GM19043 (cell line): ENCODE results near the gene PUSL1.
A peak's percentile ranks its signal among the peaks of the same experiment; 100 is the strongest.

Experiments
- ATAC-seq: cut with Tn5 transposase; IDR thresholded peaks from one replicate; pipeline ENCODE4 v1.9.1; 2021; ENCODE audit warnings: low read depth; ENCODE audit not compliant: unreplicated experiment

Gene PUSL1, protein sequence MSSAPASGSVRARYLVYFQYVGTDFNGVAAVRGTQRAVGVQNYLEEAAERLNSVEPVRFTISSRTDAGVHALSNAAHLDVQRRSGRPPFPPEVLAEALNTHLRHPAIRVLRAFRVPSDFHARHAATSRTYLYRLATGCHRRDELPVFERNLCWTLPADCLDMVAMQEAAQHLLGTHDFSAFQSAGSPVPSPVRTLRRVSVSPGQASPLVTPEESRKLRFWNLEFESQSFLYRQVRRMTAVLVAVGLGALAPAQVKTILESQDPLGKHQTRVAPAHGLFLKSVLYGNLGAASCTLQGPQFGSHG

DNA sequence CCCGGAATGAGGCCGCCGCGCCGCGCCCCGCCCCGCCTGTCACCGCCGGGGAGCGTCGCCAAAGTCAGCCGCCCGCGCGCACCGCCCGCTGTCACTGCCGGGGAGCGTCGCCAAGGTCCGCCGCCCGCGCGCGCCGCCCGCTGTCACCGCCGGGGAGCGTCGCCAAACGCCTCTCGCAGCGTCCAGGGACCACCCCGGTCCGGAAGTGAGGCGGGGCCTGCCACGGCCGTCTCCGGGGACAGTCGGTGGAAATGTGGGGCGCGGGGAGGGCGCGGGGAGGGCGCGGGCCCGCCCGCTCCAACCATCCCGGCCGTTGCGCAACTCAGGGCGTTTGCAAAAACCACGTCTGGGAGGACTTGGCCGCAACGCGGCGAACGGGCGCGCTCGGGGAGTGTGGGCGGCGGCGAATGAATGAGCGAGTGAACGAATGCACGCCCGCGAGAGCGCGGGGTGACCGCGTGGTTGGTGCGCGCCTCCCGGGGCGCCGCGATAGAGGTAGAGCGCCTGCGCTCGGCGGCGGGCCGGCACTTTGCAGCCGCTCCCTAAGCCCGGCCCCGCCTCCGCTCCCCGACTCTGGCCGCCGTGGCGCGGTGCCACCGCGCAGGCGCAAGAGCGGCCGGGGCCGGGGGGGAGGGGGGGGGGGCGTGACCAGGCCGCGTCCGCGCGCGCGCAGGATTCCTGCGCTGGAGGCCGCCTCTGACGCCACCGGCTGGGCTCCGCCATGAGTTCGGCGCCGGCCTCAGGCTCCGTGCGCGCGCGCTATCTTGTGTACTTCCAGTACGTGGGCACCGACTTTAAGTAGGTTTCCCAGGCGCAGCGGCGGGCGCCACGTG lies at the start of gene PUSL1, which contains the start of gene ACAP3:
TSS of gene PUSL1 (plus strand) at position 675 of the 833 bp plus-strand sequence. CDS start at position 722, 47 bp downstream.
TSS of gene ACAP3 (minus strand) at position 8 of the 833 bp plus-strand sequence. CDS start 115 bp downstream, outside the sequence.
- peak; percentile 54 for ATAC-seq

DNA sequence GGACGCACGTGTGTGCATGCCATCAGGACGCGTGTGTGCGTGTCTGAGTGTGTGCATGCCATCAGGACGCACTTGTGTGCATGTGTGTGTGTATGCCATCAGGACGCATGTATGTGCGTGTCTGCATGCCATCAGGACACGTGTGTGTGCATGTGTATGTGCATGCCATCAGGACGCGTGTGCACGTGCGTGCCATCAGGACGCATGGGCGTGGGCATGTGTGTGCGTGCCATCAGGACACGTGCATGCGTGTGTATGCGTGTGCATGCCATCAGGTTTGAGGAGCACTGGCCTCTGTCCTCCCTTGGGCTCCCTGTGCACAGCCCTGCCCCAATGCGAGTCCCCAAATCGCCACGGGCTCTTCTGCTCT lies 49.3 kb upstream of the PUSL1 start:
- ATAC-seq: no peak

DNA sequence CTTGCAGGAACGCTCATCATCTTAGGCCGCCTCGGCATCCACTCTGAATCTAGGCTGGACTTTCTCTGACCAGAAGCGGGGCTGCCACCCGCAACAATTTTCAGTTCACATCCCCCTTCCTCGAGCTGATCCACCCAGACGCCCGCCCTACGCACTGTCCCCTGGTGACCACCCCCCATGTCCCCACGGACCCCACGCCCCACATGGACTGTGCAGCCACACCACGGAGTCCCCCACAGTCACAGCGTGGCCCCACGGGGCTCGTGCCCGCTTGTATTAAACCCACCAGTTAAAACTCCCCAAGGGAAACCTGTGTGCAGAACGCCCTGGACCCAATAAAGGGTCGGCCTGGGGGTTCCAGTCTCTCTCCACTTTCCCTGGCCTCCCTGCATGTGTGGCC lies 48.9 kb upstream of the PUSL1 start:
- no peak for ATAC-seq

DNA sequence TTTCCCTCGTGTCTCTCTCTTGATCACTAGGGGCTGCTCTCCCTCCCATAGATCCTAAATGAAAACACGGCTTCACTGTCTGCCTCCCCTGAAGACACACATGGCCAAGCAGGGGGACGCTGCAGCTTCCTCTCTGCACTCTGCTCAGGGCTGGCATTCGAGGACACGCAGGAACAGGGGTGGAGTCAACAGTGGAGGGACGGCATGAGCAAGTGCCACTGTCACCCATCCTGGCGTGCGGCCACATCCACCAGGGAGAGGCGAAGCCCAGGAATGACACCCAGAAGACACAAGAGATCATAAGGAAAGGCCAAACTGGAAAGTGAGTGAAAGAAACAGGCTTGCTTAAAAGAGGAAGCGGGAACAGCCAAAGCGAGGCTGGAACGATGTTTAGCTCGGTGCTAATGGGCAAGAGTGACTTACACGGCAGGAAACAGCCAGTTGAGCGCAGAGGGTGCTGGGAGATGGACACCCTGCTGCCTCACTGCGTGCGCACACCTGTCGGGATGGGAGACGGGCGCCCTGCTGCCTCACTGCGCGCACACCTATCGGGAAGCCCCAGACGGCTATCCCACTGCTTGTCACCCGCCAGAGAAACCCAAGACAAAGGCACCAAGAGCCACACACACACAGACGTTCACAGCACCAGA lies 48.3 kb upstream of the PUSL1 start:
- no peak for ATAC-seq

DNA sequence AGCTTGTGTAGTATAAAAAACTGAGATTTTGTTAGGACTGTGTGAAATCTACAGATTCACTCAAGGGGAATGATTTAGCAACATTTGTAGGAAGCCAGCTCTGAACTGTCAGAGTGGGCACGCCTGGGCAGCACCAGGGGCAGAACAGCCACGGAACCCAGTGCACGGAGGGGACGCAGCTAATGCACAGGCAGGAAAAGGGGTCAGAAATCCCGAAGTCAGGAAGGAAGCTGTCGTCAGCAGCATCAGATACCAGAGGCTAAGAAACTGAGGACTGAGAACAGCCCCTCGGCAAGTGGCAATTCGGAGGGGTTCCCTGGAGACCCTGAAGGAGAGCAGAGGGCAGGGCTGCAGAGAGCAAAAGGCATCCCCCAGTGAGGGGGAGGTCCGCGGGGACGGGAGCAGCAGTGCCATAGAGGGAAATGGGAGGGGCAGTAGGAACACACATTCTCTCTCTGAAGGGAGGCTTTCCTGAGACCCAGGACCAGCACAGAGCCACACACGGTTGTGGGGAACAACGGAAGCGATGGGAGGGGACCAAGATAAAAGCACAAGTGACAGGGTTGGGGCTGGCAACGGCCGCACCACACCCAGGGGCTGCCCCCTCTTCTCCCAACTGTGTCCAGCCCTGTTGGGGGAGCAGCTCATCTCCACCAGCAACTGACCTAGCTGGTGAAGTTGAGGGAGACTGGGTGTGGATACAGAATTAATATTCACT lies 47.4 kb upstream of the PUSL1 start:
- ATAC-seq: no peak

DNA sequence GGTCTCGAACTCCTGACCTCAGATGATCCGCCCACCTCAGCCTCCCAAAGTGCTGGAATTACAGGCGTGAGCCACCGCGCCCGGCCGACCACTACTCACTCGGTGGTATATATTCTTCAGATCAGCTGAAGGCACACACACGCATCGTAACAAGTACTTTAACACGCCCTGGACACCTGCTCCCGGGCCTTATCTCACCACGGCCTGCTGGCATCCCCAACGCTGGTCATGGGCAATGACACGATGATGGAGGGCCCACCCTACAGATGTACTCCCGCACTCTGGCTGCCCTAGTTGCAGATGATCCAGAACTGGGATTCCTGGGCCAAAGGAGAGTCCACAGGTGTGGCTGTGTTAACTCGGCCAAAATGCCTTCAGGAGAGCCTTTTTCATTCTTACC lies 46.3 kb upstream of the PUSL1 start:
- no peak for ATAC-seq

DNA sequence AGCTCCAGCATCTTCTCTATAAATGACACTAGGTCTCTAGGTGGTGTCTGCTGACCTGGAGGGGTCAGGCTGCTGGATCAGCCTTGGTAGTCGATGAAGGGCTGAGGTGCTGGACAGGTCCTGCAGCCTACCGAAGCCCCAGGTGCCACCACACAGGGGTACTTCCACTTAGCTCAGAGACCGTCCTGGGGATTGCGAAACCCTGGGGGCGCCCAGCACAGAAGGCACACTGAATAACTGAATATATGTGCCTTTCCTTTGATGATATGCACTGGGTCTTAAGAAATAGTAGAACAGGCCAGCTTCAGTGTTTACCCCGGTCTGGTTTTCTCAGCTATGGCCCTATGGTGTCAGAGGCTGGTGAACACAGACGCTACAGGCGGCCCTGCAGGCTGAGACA lies 45.6 kb upstream of the PUSL1 start:
- no peak for ATAC-seq

DNA sequence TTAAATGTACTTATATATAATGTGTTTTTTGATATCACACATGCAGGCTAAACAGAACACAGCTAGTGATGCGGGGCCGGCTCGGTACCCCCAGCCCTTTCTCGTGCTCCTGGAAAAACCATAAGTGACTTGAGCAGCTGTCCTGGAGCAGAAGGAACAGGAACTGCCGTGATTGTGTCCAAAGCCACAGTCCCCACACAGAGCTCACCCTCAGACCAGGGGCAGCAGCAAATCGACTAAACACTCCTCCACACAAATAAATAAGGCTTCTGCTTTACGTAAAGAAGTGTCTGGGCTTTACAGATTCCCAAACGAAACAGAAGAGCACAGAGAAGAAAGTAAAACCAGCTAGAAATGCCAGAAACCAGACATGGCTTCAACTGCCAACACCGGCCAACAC lies 44.4 kb upstream of the PUSL1 start:
- ATAC-seq: no peak

DNA sequence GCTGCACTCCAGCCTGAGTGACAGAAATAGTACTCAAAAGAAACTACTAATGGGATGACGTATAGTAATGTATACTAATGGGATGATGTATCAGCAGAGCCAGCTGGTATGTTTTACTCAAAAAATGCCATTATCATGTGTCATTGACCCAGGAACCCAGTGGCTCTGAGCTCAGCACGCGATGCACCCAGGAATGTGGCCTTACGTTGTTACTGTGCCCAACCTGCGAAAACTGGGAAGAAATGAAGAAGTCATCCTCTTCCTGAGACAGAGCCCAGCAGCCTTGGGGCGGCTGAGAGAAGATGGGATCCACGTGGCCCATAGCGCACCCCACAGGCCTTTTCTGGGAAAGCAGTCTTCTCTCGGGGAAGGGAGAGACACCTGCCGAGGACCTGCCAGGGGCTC lies 43.5 kb upstream of the PUSL1 start:
- no peak for ATAC-seq

DNA sequence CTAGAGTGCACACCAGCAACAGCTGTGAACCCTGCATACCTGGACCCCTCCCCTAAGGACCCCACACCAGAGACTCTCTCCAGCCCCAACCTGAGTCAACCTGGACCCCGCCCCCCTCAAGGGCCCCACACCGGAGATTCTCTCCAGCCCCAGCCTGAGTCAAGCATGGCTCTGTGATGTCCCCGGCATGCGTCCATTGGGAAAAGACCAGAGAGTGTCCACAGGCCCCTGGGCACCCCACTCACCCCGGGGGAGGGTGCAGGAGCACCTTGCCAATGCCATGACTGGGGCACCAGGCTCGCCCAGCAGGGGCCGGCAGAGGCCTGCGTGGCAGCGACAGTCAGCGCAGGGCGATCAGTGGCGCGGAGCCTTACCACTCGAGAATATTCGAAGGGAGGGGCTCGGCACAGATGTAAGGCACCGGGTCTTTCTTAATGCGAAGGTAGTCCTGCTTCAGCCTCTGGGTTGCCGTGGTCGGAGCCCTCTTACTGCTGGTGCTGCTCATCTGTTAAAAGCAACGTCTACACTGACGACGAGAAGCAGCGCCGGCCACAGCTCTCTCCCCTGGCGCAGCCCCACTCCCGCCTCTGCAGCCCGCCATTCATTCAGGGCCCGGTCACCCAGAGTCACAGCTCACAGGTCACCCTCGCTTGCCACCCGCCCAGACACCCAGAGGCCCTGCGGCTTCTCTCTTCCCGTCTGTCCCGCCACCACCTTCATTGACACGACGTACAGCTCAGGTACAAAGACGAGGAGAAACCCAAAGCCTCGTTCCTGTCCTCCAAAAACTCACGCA lies 40.7 kb upstream of the PUSL1 start:
- ATAC-seq: no peak

DNA sequence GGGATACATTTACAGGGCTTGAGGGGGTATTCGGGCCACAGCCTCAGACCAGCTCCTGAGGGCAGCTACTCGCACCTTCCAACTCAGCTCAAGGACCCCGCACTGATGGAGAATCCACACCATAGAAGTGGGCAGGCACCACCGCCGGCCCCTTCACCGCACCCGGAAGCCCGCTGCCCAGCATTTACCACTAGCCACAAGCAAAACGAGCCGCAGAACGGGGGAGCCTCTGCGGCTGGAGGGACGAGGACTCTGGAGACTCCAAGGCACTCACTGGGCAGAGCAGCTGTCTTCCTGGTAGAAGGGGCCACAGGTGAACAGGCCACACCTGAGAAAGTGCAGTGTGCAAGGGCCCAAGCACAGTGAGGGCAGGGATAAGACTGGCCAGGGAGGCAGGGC lies 40.1 kb upstream of the PUSL1 start:
- no peak for ATAC-seq

DNA sequence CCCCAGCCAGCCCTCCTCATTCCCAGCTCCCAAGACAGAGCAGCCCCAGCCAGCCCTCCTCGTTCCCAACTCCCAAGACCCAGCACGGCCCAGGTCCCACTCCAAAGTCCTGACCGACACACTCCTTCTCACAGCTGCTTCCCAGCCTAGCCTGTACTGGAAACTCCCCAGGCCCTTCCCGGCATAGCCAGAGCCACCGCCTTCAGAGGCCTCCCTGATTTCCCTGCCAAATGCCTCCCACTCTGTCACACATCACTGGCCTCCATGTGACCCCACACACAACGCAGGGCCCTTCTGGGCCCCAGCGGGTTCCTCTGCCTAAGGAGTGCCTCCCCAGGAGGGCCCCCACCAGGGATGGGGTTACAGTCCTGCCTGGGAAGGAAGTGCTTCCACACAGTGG lies 37.6 kb upstream of the PUSL1 start:
- ATAC-seq: no peak

DNA sequence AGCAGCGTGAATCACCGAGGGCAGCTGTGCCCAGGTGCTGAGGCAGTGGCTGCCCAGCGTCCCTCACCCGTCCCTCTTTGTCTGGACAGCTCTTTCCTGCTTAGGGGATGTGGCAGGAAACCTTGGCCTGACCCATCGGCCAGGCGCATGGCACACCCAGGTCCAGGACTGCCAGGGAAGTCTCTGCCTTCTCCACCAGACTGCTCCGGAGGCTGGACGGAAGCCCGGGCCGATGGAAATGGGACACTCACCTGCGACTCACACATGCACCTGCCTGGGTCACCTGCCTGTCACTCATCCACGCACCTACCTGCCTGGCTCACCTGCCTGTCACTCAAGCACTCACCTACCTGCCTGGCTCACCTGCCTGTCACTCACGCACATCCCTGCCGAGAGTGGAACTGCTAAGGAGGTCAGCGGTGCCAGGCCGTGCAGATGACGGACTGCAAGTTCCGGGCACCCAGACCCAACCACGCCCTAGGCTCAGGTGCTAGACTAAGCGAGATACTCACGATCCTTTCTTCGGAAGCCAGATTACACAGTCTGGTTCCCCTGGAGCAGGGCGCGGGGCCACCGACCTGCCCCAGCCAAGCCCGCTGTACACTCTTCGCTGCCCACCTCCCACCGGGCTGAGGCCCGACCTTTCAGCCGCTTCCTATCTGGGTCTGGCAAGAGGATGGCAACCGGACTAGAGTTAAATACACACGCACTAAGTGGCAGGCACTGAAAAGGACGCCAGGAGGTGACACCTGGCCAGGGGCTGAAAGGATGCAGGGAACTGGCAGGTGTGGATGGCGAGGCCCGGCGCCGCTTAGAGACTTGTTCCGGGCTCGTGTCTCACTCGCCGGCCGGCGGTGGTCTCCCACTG lies 35.8 kb upstream of the PUSL1 start:
- ATAC-seq: no peak

DNA sequence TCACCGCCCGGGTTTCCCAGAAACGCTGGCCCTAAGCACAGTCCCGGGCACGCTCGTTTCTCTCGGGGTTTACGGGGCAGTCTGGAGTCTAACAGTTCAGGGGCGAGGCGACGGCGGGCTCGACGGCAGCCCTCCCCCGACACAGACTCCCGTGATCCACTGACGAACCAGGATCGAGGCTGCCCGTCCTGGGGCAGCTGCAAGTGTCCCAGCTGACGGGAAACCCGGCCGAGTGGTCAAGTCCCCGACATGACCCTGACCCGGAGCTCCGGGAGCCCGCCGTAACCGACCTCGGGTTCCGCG lies 35.2 kb upstream of the PUSL1 start:
- no peak for ATAC-seq

DNA sequence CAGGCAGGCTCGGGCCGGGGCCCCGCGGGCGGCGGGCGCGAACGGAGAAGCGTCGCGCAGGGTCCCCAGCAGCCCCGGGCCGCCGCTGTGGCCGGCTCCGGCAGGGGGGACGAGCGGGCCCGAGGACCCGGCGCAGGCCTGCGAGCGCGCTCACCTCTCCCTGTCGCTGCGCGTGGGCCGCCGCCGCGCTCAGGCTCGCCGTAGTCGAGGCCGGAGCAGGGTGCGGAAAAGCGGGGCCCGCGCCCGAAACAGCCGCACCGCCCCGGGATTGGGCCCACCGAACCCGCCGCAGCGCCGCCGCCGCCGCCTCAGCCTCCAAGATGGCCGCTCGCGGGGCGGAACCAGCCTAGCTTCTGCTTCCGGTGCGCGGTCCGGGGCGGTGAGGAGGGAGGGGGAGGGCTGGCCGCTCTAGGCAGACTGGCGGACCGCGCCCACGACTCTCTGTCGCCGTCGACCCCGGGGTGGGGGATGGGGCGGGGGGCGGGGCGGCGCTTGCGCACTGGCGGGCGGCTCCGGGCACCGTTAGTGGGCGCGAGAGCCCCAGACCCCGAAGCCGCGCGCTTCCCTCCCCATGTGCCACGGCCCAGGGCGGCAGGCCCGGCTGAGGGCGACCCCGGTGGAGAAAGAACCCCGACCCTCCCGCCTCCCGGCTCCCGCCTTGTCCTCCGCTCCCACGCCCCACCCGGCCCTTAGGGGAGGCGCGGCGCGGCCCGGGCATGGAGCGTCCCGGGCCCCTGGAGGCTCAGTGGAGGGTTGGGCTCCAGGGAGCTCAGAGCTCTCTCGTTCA lies 34.7 kb upstream of the PUSL1 start, which contains the start of gene UBE2J2:
TSS of gene UBE2J2 (minus strand) at position 343 of the 787 bp plus-strand sequence. CDS start 5,862 bp downstream, outside the sequence.
- ATAC-seq: peak; percentile 74

DNA sequence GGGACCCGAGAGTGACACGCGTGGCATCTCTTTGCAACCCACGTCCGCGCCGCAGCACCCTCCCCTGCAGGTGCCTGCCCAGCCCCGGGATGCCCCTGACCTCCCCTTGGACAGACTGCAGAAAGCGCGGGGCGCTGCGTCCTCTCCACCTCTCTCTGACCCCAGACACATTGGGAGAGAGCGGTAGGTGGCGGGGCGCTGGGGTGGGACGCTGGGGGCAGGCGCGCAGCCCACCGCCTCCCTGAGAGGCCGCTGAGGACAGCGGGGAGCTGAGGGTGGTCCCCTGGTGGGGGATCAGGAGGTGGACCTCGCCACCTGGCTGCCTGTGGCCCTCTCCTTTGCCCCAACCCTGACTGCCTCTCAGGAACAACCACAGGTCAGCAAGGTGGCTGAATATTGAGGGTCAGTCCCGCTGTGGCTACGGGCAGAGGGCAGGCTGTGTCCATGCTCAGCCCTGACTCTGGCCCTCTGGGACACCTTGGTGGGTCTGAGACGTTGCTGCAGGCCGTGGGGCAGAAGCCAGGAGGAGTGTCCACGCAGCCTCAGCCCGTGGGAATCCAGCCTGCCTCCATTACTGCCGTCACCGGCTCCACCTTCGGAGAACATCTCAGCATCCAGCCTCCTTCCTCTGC lies 34.0 kb upstream of the PUSL1 start:
- ATAC-seq: no peak

DNA sequence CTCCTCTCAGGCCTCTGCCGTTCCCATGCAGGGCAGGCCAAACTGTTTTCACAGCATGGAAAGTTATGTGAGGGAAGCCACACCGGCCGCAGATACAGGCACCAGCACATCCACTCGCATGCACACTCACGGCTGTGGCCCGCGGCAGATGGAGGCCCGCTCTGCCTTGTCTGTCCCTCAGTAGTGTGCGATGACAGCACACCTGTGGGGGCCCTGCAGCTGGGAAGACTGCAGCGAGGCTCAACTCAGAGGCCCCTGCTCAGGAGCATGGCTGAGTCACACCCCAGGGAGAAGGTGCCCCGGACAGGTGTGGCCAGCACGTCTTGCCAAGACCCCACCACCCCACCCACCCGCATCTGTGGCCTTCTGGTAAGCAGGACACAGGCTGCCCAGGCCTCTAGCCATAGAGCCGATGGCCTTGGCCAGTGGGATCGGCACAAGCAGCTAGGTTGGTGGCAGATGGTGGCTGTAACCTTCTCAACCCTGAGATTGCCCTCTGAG lies 33.4 kb upstream of the PUSL1 start:
- no peak for ATAC-seq

DNA sequence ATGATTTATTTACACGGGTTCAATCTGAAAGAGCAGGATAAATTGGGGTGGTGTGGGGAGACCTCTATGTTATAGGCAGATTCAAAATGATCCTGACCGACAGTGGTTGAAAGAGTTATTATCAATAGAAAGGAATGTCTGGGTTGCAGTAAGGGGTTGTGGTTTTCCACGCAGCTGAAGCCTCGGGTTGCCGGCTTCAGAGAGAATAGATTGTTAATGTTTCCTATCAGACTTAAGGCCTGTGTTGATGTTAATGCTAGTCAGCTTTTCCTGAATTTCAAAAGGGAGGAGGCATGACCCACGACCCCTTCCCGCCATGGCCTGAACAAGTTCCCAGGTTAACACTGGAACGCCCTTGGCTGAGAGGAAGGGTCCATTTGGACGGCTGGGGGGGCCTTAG lies 32.6 kb upstream of the PUSL1 start:
- no peak for ATAC-seq
